Measurements from ENCODE around the gene PCSK2. TPM values are rescaled to one million over a fixed set of nuclear protein-coding genes. Genes with fewer than 3 reads are reported as not detected.

The PCSK2 gene
- total and polyA plus RNA-seq, 12 donors = 0.32 to 47.6 (median 5.3) TPM

- no peak overlapping the region for H3K4me3 ChIP-seq
- intact Hi-C loops (cut with DNase I) = no loop called here
- H3K36me3 ChIP-seq (replicated peaks in 1 of 2) = no peaks in the 10 kb centered on the region
- H3K27me3 ChIP-seq = no peaks in the 10 kb centered on the region
- TF ChIP-seq CTCF (IDR thresholded peaks at IDR 0.05) (no peak), POLR2A (IDR thresholded peaks at IDR 0.05) (no peak)
- H3K4me1 ChIP-seq (replicated peaks in 1 of 2) = no peaks in the 10 kb centered on the region
- DNase-seq = no peak
- 69 to 89% (median 79%) methylated on average over 11 to 24 of the region's 24 CpGs for WGBS, 4 donors
- H3K9me3 ChIP-seq (replicated peaks in 1 of 3) = no peaks in the 10 kb centered on the region
- no peak overlapping the region for H3K27ac ChIP-seq
Measured at GRCh38 chr20:17468073-17468840, 241.4 kb downstream of the PCSK2 start.

DNA sequence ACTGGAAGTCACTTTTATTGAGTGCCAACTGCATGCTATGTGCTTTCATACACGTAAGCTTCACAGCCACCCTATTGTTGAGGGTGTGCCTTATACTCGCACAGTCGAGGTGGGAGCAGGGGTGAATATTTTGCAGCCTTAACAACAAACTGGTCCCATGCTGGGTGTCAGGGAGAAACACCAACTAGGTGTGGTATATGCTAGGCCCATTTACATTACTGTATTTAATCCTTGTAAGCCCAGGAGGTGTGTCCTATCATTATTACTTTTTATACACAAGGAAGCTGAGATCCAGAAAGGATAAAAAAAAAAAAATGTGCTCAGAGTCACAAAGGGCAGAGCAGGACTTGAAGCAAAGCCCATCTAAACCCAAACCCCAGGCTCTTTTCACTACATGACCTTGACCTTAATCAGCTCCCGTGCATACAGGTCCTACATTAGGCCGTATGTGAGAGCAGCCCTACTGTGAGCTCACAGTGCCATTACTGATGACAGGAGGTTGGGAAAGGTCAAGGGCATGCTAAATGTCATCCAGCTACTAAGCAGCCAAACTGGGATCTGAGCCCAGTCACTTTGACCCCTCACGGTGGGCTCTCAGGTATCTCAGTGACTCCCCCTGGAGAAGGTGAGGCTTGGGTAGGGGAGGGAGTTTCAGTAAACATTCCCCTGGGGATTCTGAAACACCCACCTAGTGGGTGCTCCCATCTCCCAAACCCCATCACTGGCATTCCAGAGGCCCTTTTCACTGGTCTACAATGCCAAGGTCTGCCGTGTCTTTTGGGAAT lies 242.6 kb downstream of the PCSK2 start:
- intact Hi-C loops (cut with DNase I) = no loop called here
- Histone ChIP-seq H3K27ac (no peak overlapping the region), H3K9me3 (replicated peaks in 1 of 3) (no peaks in the 10 kb centered on the region), H3K36me3 (replicated peaks in 1 of 2) (no peaks in the 10 kb centered on the region), H3K4me1 (replicated peaks in 1 of 2) (no peaks in the 10 kb centered on the region), H3K27me3 (no peaks in the 10 kb centered on the region), H3K4me3 (no peak overlapping the region)
- 69 to 72% (median 70%) methylated on average over 7 of the region's 7 CpGs for WGBS, 4 donors
- TF ChIP-seq CTCF (IDR thresholded peaks at IDR 0.05) (no peak), POLR2A (IDR thresholded peaks at IDR 0.05) (no peak)
- no peak for DNase-seq

GRCh38 chr20:17470521-17470920 lies 243.7 kb downstream of the PCSK2 start:
- H3K27me3 ChIP-seq = no peaks in the 10 kb centered on the region
- H3K36me3 ChIP-seq (replicated peaks in 1 of 2) = no peaks in the 10 kb centered on the region
- no peaks in the 10 kb centered on the region for H3K9me3 ChIP-seq (replicated peaks in 1 of 3)
- TF ChIP-seq POLR2A (IDR thresholded peaks at IDR 0.05) = no peak
- no peak for TF ChIP-seq CTCF (IDR thresholded peaks at IDR 0.05)
- H3K4me1 ChIP-seq (replicated peaks in 1 of 2) = no peaks in the 10 kb centered on the region
- no peak overlapping the region for H3K4me3 ChIP-seq
- H3K27ac ChIP-seq = no peak overlapping the region
- intact Hi-C loops (cut with DNase I) = no loop called here
- WGBS, 4 donors = 87 to 93% (median 89%) methylated on average over 5 of the region's 5 CpGs
- DNase-seq = no peak

GRCh38 chr20:17470973-17471372 lies 244.1 kb downstream of the PCSK2 start:
- Histone ChIP-seq H3K4me1 (replicated peaks in 1 of 2) (peaks cover 0 to 2% of the 10 kb centered on the region in 2 donors), H3K4me3 (no peak overlapping the region), H3K9me3 (replicated peaks in 1 of 3) (no peaks in the 10 kb centered on the region), H3K27me3 (no peaks in the 10 kb centered on the region), H3K36me3 (replicated peaks in 1 of 2) (no peaks in the 10 kb centered on the region), H3K27ac (no peak overlapping the region)
- intact Hi-C loops (cut with DNase I) = no loop called here
- WGBS, 4 donors = 82 to 89% (median 86%) methylated on average over 9 of the region's 9 CpGs
- DNase-seq = no peak
- TF ChIP-seq CTCF (IDR thresholded peaks at IDR 0.05) = no peak
- TF ChIP-seq POLR2A (IDR thresholded peaks at IDR 0.05) = no peak
